ENCODE measurements around the gene MDFIC. TPM values are rescaled to one million over a fixed set of nuclear protein-coding genes. Genes with fewer than 3 reads are reported as not detected.

Gene MDFIC
- total RNA-seq, 1 experiment from 2014 or later = 13.0 TPM

DNA sequence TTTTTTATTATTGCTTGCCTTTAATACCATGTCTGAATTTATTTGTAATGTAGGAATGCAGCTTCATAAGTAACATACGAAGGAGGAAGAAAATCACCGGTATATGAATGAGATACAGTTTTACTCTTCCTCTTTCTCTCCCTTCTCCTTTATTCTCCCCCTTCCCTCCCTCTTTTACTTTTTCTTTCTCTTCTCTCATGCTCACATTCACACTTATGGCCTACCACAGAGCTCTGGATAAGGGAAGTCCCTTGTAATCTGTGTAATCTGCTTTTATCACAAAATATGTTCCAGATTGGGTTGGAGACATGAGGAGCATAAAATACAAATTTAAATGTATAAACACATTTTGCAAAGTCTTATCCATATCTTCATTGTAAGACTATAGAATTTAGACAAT lies 59.4 kb downstream of the MDFIC start:
- DNase-seq = no peak
- Mint-ChIP-seq H3K27me3 (ENCODE audit: unreplicated experiment) (no peaks in the 10 kb centered on the region), H3K36me3 (ENCODE audit: insufficient read depth, unreplicated experiment) (no peaks in the 10 kb centered on the region), H3K4me1 (ENCODE audit: low read depth, unreplicated experiment) (peaks cover 43% of the 10 kb centered on the region), H3K27ac (ENCODE audit: unreplicated experiment) (no peak overlapping the region), H3K4me3 (ENCODE audit: low read depth, unreplicated experiment) (no peak overlapping the region), H3K9me3 (ENCODE audit: low read depth, unreplicated experiment) (peaks cover 2% of the 10 kb centered on the region)
- TF ChIP-seq, protein P1, sequence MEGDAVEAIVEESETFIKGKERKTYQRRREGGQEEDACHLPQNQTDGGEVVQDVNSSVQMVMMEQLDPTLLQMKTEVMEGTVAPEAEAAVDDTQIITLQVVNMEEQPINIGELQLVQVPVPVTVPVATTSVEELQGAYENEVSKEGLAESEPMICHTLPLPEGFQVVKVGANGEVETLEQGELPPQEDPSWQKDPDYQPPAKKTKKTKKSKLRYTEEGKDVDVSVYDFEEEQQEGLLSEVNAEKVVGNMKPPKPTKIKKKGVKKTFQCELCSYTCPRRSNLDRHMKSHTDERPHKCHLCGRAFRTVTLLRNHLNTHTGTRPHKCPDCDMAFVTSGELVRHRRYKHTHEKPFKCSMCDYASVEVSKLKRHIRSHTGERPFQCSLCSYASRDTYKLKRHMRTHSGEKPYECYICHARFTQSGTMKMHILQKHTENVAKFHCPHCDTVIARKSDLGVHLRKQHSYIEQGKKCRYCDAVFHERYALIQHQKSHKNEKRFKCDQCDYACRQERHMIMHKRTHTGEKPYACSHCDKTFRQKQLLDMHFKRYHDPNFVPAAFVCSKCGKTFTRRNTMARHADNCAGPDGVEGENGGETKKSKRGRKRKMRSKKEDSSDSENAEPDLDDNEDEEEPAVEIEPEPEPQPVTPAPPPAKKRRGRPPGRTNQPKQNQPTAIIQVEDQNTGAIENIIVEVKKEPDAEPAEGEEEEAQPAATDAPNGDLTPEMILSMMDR (IDR thresholded peaks at IDR 0.05; ENCODE audit: unreplicated experiment) = no peak
- BruUV-seq (replicated peaks) = no TSS peak
- intact Hi-C loops (cut with micrococcal nuclease; ENCODE audit: unreplicated experiment) = loop anchor here (10.0 kb wide), 1 partner anchor 107 kb away; no protein-coding TSS in a partner anchor
- CTCF ChIA-PET = no interaction called here

DNA sequence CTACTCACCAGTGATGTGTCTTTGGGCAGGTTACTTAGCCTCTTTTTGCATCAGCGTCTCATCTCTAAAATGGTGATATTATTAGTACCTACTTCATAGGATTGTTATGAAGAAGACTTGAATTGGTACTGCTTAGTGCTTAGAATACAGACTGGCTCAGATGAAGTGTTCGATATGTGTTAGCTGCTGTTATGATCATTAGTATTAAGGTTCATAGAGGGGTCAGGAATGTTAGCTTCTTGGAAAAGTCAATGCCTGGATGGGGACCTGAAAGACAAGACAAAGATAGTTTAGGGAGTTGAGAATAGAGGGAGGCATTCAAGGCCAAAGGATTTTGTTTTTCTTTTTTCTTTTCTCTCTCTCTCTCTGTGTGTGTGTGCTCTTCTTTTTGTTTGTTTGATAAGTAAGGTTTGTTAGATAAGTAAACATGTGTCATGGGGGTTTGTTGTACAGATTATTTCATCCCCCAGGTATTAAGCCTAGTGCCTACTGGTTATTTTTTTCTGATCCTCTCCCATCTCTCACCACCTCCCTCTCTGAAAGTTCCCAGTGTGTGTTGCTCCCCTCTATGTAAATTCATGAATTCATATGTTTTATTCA lies 63.3 kb downstream of the MDFIC start:
- no peak overlapping the region for H3K27ac Mint-ChIP-seq (ENCODE audit: unreplicated experiment)
- no peak overlapping the region for H3K4me3 Mint-ChIP-seq (ENCODE audit: low read depth, unreplicated experiment)
- CTCF ChIA-PET = interaction anchor here (0.9 kb wide), 1 partner anchor 312 kb away, joined by 3 read pairs; no protein-coding TSS in a partner anchor
- no TSS peak for BruUV-seq (replicated peaks)
- TF ChIP-seq, protein P1 (IDR thresholded peaks at IDR 0.05; ENCODE audit: unreplicated experiment) = no peak
- H3K4me1 Mint-ChIP-seq (ENCODE audit: low read depth, unreplicated experiment) = peaks cover 39% of the 10 kb centered on the region
- peaks cover 4% of the 10 kb centered on the region for H3K9me3 Mint-ChIP-seq (ENCODE audit: low read depth, unreplicated experiment)
- no peak for DNase-seq
- H3K36me3 Mint-ChIP-seq (ENCODE audit: insufficient read depth, unreplicated experiment) = no peaks in the 10 kb centered on the region
- intact Hi-C loops (cut with micrococcal nuclease; ENCODE audit: unreplicated experiment) = loop anchor here (10.0 kb wide), 1 partner anchor 110 kb away; no protein-coding TSS in a partner anchor
- H3K27me3 Mint-ChIP-seq (ENCODE audit: unreplicated experiment) = no peaks in the 10 kb centered on the region

DNA sequence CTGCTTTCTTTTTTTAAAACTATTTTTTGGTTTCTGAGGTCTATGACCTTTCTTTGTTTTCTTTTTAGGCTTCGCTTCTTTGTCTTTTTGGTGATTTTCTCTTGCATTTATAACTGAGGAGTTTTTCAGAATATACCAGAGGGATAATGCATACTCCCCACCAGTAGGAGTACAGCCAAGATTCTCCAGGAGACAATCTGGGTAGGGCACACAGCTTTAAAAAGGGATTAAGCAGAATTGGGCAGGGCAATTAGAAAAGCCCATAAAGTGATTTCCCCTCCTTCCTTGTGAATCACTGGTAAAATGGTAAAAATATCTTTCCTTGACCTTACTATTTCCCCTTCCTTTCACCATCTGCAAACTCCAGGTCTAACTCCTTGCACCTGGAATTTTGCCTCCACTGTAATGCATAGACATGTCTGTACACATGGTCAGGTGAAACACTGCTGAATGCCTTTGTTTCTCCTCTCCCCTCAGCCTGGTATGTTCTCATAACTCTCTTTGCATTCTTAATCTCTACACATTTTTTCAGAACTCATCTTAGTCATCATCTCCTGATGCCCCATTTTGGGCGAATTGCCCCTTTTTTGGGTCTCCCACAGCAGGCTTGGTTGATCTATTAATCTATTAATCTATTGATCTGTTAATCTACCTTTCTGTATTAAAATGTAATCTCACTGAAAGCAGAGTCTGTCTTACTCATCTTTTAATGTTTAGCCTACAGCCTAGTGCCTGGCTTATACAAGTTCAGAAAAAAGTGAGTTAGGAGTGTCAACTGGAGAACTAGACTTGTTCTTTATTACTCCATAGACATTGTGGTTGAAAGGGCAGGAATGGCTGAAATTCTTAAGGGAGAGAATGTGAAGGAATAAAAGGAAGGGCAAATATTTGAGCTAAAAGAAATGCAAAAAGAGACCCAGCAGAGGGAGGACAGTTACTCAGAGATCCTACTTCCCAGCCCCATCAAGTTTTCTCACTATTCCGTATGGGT lies 64.6 kb downstream of the MDFIC start:
- no TSS peak for BruUV-seq (replicated peaks)
- Mint-ChIP-seq H3K27me3 (ENCODE audit: unreplicated experiment) (no peaks in the 10 kb centered on the region), H3K27ac (ENCODE audit: unreplicated experiment) (peak overlapping the region; percentile 10), H3K4me1 (ENCODE audit: low read depth, unreplicated experiment) (peaks cover 31% of the 10 kb centered on the region), H3K4me3 (ENCODE audit: low read depth, unreplicated experiment) (no peak overlapping the region), H3K9me3 (ENCODE audit: low read depth, unreplicated experiment) (peaks cover 4% of the 10 kb centered on the region), H3K36me3 (ENCODE audit: insufficient read depth, unreplicated experiment) (no peaks in the 10 kb centered on the region)
- TF ChIP-seq, protein P1 (IDR thresholded peaks at IDR 0.05; ENCODE audit: unreplicated experiment) = no peak
- intact Hi-C loops (cut with micrococcal nuclease; ENCODE audit: unreplicated experiment) = loop anchor here (10.0 kb wide), 1 partner anchor 112 kb away; no protein-coding TSS in a partner anchor
- no peak for DNase-seq
- CTCF ChIA-PET = no interaction called here

DNA sequence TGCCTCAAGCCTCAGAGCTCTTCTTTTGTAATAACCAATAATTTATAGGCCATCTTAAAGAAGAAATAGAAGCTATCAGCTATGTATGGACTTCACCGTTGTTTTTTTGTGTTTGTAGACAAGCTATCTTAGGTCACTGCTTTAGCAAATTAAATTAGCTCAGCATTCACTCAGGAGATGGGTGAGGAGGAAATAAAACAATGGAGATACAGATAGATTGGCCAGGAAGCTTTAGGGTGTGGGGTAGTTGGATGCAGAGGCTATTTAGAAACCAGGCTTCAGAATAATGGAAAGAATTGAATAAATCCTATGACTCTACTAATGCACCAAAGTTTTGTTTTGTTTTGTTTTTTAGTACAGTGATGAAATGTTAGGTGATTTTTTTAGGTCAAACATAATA lies 66.1 kb downstream of the MDFIC start:
- intact Hi-C loops (cut with micrococcal nuclease; ENCODE audit: unreplicated experiment) = loop anchor here (10.0 kb wide), 1 partner anchor 113 kb away; no protein-coding TSS in a partner anchor
- CTCF ChIA-PET = interaction anchor here (1.1 kb wide), 1 partner anchor 122 kb away, joined by 3 read pairs; no protein-coding TSS in a partner anchor
- BruUV-seq (replicated peaks) = no TSS peak
- TF ChIP-seq, protein P1 (IDR thresholded peaks at IDR 0.05; ENCODE audit: unreplicated experiment) = no peak
- Mint-ChIP-seq H3K36me3 (ENCODE audit: insufficient read depth, unreplicated experiment) (no peaks in the 10 kb centered on the region), H3K4me1 (ENCODE audit: low read depth, unreplicated experiment) (peaks cover 22% of the 10 kb centered on the region), H3K27ac (ENCODE audit: unreplicated experiment) (no peak overlapping the region), H3K4me3 (ENCODE audit: low read depth, unreplicated experiment) (no peak overlapping the region), H3K27me3 (ENCODE audit: unreplicated experiment) (no peaks in the 10 kb centered on the region), H3K9me3 (ENCODE audit: low read depth, unreplicated experiment) (peaks cover 2% of the 10 kb centered on the region)
- no peak for DNase-seq
